ENCODE data around the gene RBFA. TPM values are rescaled to one million over a fixed set of nuclear protein-coding genes. Genes with fewer than 3 reads are reported as not detected.

The RBFA gene
- total and polyA plus RNA-seq, 2 donors (not counting 1 experiment from before 2014, with no cell fraction given) = 25.3 TPM

DNA sequence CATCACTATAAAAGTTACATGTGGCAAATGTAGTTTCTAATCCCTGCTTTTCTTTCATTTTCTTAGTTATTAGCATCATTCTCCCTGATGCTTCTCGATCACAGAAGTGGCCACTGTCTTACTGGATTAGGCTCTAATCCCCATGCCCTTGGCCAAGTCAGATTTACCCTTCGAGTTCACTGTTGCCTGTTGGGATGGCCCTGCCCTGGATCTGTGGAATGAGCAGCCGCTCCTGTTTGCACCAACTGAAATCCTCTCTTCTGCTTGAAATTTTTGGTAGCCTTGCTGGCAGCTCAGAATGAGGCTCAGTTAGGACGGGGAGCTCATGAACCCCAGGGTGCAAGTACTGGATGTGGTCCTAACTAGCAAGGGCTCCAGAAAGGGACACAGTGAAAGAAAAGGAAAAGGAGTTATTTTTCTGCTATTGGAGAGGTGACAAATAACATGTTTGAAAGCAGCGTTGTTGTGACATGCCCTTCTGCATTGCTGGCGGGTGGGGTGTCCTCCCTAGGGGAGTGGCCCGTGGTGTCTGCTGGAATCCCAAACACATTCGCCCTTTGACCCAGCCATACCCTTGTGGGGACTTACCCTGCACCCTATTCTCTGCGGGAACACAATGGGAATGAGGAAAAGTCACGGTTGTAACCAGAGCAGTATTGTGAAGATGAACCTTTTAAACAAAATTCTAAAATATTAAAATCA, 34.5 kb downstream of the RBFA start:
- Histone ChIP-seq H3K27ac (ENCODE audit: insufficient read depth, low read length) (no peak overlapping the region), H3K4me1 (ENCODE audit: control insufficient read depth, extremely low read depth, insufficient read depth, low read length) (no peaks in the 10 kb centered on the region), H4K20me1 (ENCODE audit: control insufficient read depth, extremely low read depth, insufficient read depth, low read length) (no peaks in the 10 kb centered on the region), H3K4me3 (replicated peaks in 1 of 4; ENCODE audit: control extremely low read depth in 1 of 4, insufficient read depth in 1 of 4, low read depth in 3 of 4, low read length in 4 of 4) (no peak overlapping the region), H3K79me2 (ENCODE audit: control insufficient read depth, insufficient read depth, low read length) (no peaks in the 10 kb centered on the region), H3K27me3 (ENCODE audit: control insufficient read depth, insufficient read depth, low read length) (no peaks in the 10 kb centered on the region), H3K9ac (ENCODE audit: insufficient read depth, low read length) (no peak overlapping the region), H3K9me3 (ENCODE audit: control insufficient read depth, insufficient read depth, low read depth, low read length) (no peaks in the 10 kb centered on the region), H3K36me3 (ENCODE audit: control insufficient read depth, insufficient read depth, low read length) (no peaks in the 10 kb centered on the region), H2AFZ (ENCODE audit: low read length) (no peak overlapping the region), H3K4me2 (ENCODE audit: extremely low read depth, insufficient read depth, low read length) (no peak overlapping the region)
- DNase-seq (ENCODE audit: low read depth in 2 of 2) = no peak
- TF ChIP-seq, protein P1, sequence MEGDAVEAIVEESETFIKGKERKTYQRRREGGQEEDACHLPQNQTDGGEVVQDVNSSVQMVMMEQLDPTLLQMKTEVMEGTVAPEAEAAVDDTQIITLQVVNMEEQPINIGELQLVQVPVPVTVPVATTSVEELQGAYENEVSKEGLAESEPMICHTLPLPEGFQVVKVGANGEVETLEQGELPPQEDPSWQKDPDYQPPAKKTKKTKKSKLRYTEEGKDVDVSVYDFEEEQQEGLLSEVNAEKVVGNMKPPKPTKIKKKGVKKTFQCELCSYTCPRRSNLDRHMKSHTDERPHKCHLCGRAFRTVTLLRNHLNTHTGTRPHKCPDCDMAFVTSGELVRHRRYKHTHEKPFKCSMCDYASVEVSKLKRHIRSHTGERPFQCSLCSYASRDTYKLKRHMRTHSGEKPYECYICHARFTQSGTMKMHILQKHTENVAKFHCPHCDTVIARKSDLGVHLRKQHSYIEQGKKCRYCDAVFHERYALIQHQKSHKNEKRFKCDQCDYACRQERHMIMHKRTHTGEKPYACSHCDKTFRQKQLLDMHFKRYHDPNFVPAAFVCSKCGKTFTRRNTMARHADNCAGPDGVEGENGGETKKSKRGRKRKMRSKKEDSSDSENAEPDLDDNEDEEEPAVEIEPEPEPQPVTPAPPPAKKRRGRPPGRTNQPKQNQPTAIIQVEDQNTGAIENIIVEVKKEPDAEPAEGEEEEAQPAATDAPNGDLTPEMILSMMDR (conservative IDR thresholded peaks at IDR 0.05 in 1 of 2, IDR thresholded peaks at IDR 0.05 in 1 of 2; ENCODE audit: low read depth in 1 of 2, low read length in 2 of 2) = no peak
- TF ChIP-seq EZH2 (IDR thresholded peaks at IDR 0.05; ENCODE audit: low read length, missing control alignments) = no peak

- Histone ChIP-seq H3K27ac (ENCODE audit: insufficient read depth, low read length) (no peak overlapping the region), H3K79me2 (ENCODE audit: control insufficient read depth, insufficient read depth, low read length) (no peaks in the 10 kb centered on the region), H3K4me3 (replicated peaks in 1 of 4; ENCODE audit: control extremely low read depth in 1 of 4, insufficient read depth in 1 of 4, low read depth in 3 of 4, low read length in 4 of 4) (no peak overlapping the region), H3K4me1 (ENCODE audit: control insufficient read depth, extremely low read depth, insufficient read depth, low read length) (no peaks in the 10 kb centered on the region), H3K9me3 (ENCODE audit: control insufficient read depth, insufficient read depth, low read depth, low read length) (no peaks in the 10 kb centered on the region), H2AFZ (ENCODE audit: low read length) (no peak overlapping the region), H3K36me3 (ENCODE audit: control insufficient read depth, insufficient read depth, low read length) (no peaks in the 10 kb centered on the region), H3K27me3 (ENCODE audit: control insufficient read depth, insufficient read depth, low read length) (no peaks in the 10 kb centered on the region), H3K9ac (ENCODE audit: insufficient read depth, low read length) (no peak overlapping the region), H3K4me2 (ENCODE audit: extremely low read depth, insufficient read depth, low read length) (no peak overlapping the region), H4K20me1 (ENCODE audit: control insufficient read depth, extremely low read depth, insufficient read depth, low read length) (no peaks in the 10 kb centered on the region)
- no peak for TF ChIP-seq EZH2 (IDR thresholded peaks at IDR 0.05; ENCODE audit: low read length, missing control alignments)
- TF ChIP-seq, protein P1 (conservative IDR thresholded peaks at IDR 0.05 in 1 of 2, IDR thresholded peaks at IDR 0.05 in 1 of 2; ENCODE audit: low read depth in 1 of 2, low read length in 2 of 2) = no peak
- DNase-seq (ENCODE audit: low read depth in 2 of 2) = no peak
Observed at GRCh38 chr18:80070825-80071224, 36.6 kb downstream of the RBFA start.

- H3K4me1 ChIP-seq (ENCODE audit: control insufficient read depth, extremely low read depth, insufficient read depth, low read length) = no peaks in the 10 kb centered on the region
- TF ChIP-seq, protein P1 (conservative IDR thresholded peaks at IDR 0.05 in 1 of 2, IDR thresholded peaks at IDR 0.05 in 1 of 2; ENCODE audit: low read depth in 1 of 2, low read length in 2 of 2) = no peak
- no peak for TF ChIP-seq EZH2 (IDR thresholded peaks at IDR 0.05; ENCODE audit: low read length, missing control alignments)
- no peaks in the 10 kb centered on the region for H3K36me3 ChIP-seq (ENCODE audit: control insufficient read depth, insufficient read depth, low read length)
- H4K20me1 ChIP-seq (ENCODE audit: control insufficient read depth, extremely low read depth, insufficient read depth, low read length) = no peaks in the 10 kb centered on the region
- H3K9me3 ChIP-seq (ENCODE audit: control insufficient read depth, insufficient read depth, low read depth, low read length) = no peaks in the 10 kb centered on the region
- DNase-seq (ENCODE audit: low read depth in 2 of 2) = no peak
- no peak overlapping the region for H3K4me3 ChIP-seq (replicated peaks in 1 of 4; ENCODE audit: control extremely low read depth in 1 of 4, insufficient read depth in 1 of 4, low read depth in 3 of 4, low read length in 4 of 4)
- H3K27me3 ChIP-seq (ENCODE audit: control insufficient read depth, insufficient read depth, low read length) = no peaks in the 10 kb centered on the region
- no peak overlapping the region for H3K9ac ChIP-seq (ENCODE audit: insufficient read depth, low read length)
- H2AFZ ChIP-seq (ENCODE audit: low read length) = no peak overlapping the region
- no peaks in the 10 kb centered on the region for H3K79me2 ChIP-seq (ENCODE audit: control insufficient read depth, insufficient read depth, low read length)
- H3K4me2 ChIP-seq (ENCODE audit: extremely low read depth, insufficient read depth, low read length) = no peak overlapping the region
- no peak overlapping the region for H3K27ac ChIP-seq (ENCODE audit: insufficient read depth, low read length)
Observed at GRCh38 chr18:80074183-80074582, 39.9 kb downstream of the RBFA start.
